ENCODE results near the gene USP19. TPM values are rescaled to one million over a fixed set of nuclear protein-coding genes. Genes with fewer than 3 reads are reported as not detected.

Gene USP19
- total and polyA plus RNA-seq, 2 donors (not counting 1 experiment from before 2014, with no cell fraction given), result 73.5 to 87.3 TPM

DNA sequence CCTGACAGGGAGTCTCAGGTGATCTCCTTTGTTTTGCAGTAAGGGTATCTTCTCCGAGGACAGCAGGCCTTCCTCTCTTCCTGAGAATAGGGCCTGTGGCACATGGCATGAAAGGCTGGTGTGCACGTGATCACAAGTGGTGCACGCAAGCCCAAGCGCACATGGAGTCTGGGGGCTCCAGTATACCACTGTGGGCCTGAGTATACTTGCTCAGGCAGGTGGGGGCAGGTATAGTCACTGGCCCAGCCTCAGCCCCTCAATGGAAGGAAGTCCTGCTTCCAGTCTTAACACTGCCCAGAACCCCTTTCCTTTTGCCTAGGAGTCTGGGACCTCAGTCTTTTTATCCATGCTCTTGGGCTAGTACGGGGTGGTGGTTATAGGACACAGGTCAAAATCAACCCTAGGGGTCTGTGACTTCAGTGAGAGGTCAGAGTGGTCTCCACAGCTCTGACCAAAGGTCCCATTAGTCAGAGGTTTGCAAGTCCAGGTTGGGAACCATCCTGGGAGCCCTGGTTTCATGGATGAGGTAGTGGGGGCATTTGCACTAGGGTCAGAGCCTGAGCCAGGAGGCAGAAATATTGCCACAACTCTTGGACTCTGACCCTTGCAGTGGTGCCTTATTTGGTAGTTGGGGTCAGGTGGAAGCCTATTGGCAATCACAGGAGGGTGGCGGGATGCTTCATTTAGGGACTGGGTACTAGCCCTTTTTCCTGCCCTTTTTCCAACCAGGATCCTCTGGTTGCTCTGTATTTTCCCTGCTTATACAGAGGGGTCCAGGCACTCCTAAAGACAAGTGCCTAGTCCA lies 46.3 kb upstream of the USP19 start:
- Histone ChIP-seq H4K20me1 (ENCODE audit: control insufficient read depth, insufficient read depth, low read length, poor library complexity, severe bottlenecking) (peaks cover 7% of the 10 kb centered on the region), H3K4me2 (replicated peaks; ENCODE audit: low read depth, low read length, poor library complexity, severe bottlenecking) (peak overlapping the region; percentile 98), H3K4me1 (ENCODE audit: control insufficient read depth in 2 of 2, insufficient read depth in 2 of 2, low read length in 2 of 2) (peaks cover 32 to 39% of the 10 kb centered on the region in 2 donors), H3K4me3 (ENCODE audit: control extremely low read depth in 1 of 5, extremely low read depth in 1 of 5, insufficient read depth in 1 of 5, low read depth in 2 of 5, low read length in 4 of 5) (peak overlapping the region in 4 of 5 experiments; percentile 42 to 97 (median 86)), H3K79me2 (ENCODE audit: control insufficient read depth, insufficient read depth, low read length) (peaks cover 25% of the 10 kb centered on the region), H3K9me3 (ENCODE audit: control extremely low read depth in 1 of 3, control insufficient read depth in 2 of 3, insufficient read depth in 1 of 3, low read length in 2 of 3) (peaks cover 0 to 12% (median 4%) of the 10 kb centered on the region in 3 donors), H2AFZ (ENCODE audit: insufficient read depth, low read depth, low read length, poor library complexity, severe bottlenecking) (peak overlapping the region; percentile 91), H3K27me3 (replicated peaks in 1 of 4; ENCODE audit: control extremely low read depth in 1 of 4, control insufficient read depth in 3 of 4, insufficient read depth in 4 of 4, low read length in 3 of 4) (peaks cover 0 to 7% (median 1%) of the 10 kb centered on the region in 4 experiments), H3K9ac (ENCODE audit: low read length) (peak overlapping the region; percentile 91), H3K36me3 (replicated peaks in 1 of 2; ENCODE audit: control extremely low read depth in 1 of 2, control insufficient read depth in 1 of 2, extremely low read depth in 1 of 2, insufficient read depth in 2 of 2, low read length in 1 of 2) (peaks cover 3 to 18% of the 10 kb centered on the region in 2 experiments), H3K27ac (ENCODE audit: low read length in 2 of 2) (no peak overlapping the region)
- ChIA-PET POLR2A (no interaction called here), CTCF (interaction anchor here (0.5 to 1.5 kb wide), 3 partner anchors 11 to 282 kb away, joined by 3 to 4 read pairs (median 3); partner anchors contain the start of gene NICN1)
- peaks cover 7% of the 10 kb centered on the region for H3K27me3 Mint-ChIP-seq
- H3K4me3 Mint-ChIP-seq, result peak overlapping the region; percentile 90
- DNase-seq (no peak), ATAC-seq (ENCODE audit: low read depth) (no peak)
- intact Hi-C loops (cut with micrococcal nuclease), result loop anchor here (1.0 to 2.0 kb wide), 2 partner anchors 46 to 63 kb away; partner anchors contain the start of genes QARS1 and USP19
- peaks cover 28% of the 10 kb centered on the region for H3K4me1 Mint-ChIP-seq
- TF ChIP-seq EZH2 (IDR thresholded peaks at IDR 0.05; ENCODE audit: borderline replicate concordance, insufficient read depth, low read depth, low read length, poor library complexity, severe bottlenecking), result no peak
- no peaks in the 10 kb centered on the region for H3K9me3 Mint-ChIP-seq (ENCODE audit: insufficient read depth)
- peak overlapping the region; percentile 94 for H3K27ac Mint-ChIP-seq
- 98% methylated on average over 4 of the region's 6 CpGs for WGBS (ENCODE audit: insufficient coverage)

DNA sequence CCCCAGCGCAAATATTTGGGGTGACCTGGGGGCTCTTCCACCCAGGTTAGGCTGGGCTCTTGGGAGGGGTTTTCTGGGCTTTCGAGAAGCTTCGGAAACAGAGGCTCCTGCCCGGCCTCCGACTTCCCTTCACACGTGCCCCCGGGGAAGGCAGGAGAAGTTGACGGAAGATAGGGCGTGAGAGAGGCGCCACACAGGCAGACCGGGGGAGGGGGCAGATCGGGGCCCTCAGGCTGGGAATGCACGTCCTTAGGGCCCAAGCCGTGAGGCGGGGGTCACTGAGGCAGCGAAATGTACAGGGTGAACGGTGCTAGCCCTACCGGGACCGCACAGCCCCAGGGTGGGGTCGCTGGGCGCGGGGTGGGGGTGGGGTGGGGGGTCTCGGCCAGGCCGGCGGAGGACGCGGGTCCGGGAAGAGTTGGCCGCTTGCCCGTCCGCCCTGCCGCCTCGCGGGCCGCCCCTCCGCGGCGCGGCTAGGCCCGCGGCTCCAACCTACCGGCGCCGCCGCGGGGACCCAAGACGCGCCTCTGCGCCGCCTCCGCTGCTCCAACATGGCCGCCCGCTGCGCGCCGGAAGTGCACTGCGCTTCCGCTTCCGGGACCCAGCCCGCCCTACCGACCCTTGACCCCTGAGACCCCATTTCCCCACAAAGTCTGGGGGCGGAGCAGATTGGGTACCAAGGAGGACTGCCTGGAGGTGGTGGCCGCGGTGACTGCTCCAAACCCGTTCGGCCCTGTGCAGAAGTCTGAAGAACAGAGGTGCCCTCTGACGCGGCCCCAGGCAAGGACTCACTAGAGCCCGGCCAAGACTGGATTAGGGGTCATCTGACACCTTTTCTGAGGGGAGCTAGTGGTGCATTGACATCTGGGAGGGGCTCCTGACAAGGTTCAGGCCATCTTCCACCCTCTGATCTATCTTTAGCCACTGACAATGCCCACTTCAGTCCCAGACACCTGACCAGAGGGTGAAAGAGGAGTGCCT lies 45.4 kb upstream of the USP19 start, which contains the start of gene CCDC71:
Gene CCDC71, minus strand, starts transcription at position 561 of the 981 bp plus-strand sequence. CDS start 2,123 bp downstream, outside the sequence.
- CTCF ChIA-PET, result interaction anchor here (0.8 to 1.5 kb wide), 5 partner anchors 9 to 283 kb away, joined by 3 to 7 read pairs (median 3); partner anchors contain the start of gene NICN1
- POLR2A ChIA-PET, result interaction anchor here (2.2 kb wide), 1 partner anchor 45 kb away, joined by 6 read pairs; the partner anchor contains the start of gene USP19
- Histone ChIP-seq H3K9me3 (ENCODE audit: control extremely low read depth in 1 of 3, control insufficient read depth in 2 of 3, insufficient read depth in 1 of 3, low read length in 2 of 3) (peaks cover 0 to 12% (median 4%) of the 10 kb centered on the region in 3 donors), H3K36me3 (replicated peaks in 1 of 2; ENCODE audit: control extremely low read depth in 1 of 2, control insufficient read depth in 1 of 2, extremely low read depth in 1 of 2, insufficient read depth in 2 of 2, low read length in 1 of 2) (peaks cover 3 to 22% of the 10 kb centered on the region in 2 experiments), H2AFZ (ENCODE audit: insufficient read depth, low read depth, low read length, poor library complexity, severe bottlenecking) (peak within 1 kb of the TSS; percentile 91), H3K27ac (ENCODE audit: low read length in 2 of 2) (peak within 1 kb of the TSS; percentile 50 to 71), H3K9ac (ENCODE audit: low read length) (peak within 1 kb of the TSS; percentile 91), H3K4me1 (ENCODE audit: control insufficient read depth in 2 of 2, insufficient read depth in 2 of 2, low read length in 2 of 2) (peaks cover 25 to 31% of the 10 kb centered on the region in 2 donors), H3K27me3 (replicated peaks in 1 of 4; ENCODE audit: control extremely low read depth in 1 of 4, control insufficient read depth in 3 of 4, insufficient read depth in 4 of 4, low read length in 3 of 4) (peaks cover 0 to 7% (median 1%) of the 10 kb centered on the region in 4 experiments), H3K4me2 (replicated peaks; ENCODE audit: low read depth, low read length, poor library complexity, severe bottlenecking) (peak within 1 kb of the TSS; percentile 98), H3K4me3 (ENCODE audit: control extremely low read depth in 1 of 5, extremely low read depth in 1 of 5, insufficient read depth in 1 of 5, low read depth in 2 of 5, low read length in 4 of 5) (peak within 1 kb of the TSS; percentile 55 to 97 (median 82)), H4K20me1 (ENCODE audit: control insufficient read depth, insufficient read depth, low read length, poor library complexity, severe bottlenecking) (peaks cover 10% of the 10 kb centered on the region), H3K79me2 (ENCODE audit: control insufficient read depth, insufficient read depth, low read length) (peaks cover 25% of the 10 kb centered on the region)
- WGBS (ENCODE audit: insufficient coverage), result 6% methylated on average over 67 of the region's 69 CpGs
- Mint-ChIP-seq H3K27me3 (peaks cover 7% of the 10 kb centered on the region), H3K4me3 (peak within 1 kb of the TSS; percentile 90), H3K27ac (peak within 1 kb of the TSS; percentile 94), H3K4me1 (peaks cover 28% of the 10 kb centered on the region), H3K9me3 (ENCODE audit: insufficient read depth) (no peaks in the 10 kb centered on the region)
- TF ChIP-seq, protein P1, sequence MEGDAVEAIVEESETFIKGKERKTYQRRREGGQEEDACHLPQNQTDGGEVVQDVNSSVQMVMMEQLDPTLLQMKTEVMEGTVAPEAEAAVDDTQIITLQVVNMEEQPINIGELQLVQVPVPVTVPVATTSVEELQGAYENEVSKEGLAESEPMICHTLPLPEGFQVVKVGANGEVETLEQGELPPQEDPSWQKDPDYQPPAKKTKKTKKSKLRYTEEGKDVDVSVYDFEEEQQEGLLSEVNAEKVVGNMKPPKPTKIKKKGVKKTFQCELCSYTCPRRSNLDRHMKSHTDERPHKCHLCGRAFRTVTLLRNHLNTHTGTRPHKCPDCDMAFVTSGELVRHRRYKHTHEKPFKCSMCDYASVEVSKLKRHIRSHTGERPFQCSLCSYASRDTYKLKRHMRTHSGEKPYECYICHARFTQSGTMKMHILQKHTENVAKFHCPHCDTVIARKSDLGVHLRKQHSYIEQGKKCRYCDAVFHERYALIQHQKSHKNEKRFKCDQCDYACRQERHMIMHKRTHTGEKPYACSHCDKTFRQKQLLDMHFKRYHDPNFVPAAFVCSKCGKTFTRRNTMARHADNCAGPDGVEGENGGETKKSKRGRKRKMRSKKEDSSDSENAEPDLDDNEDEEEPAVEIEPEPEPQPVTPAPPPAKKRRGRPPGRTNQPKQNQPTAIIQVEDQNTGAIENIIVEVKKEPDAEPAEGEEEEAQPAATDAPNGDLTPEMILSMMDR (IDR thresholded peaks at IDR 0.05), result no peak
- no peak for TF ChIP-seq EZH2 (IDR thresholded peaks at IDR 0.05; ENCODE audit: borderline replicate concordance, insufficient read depth, low read depth, low read length, poor library complexity, severe bottlenecking)
- intact Hi-C loops (cut with micrococcal nuclease), result loop anchor here (1.0 to 2.0 kb wide), 2 partner anchors 45 to 62 kb away; partner anchors contain the start of genes QARS1 and USP19
- ATAC-seq (ENCODE audit: low read depth) (peak; percentile 73), DNase-seq (peak; percentile 84)
